ENCODE results near the gene ZNF296.

The ZNF296 gene

GRCh38 chr19:45117167-45117594, 40.9 kb upstream of the ZNF296 start:
- TF ChIP-seq BACH2 (CRISPR knock-in tag; IDR thresholded peaks at IDR 0.05; ENCODE audit: borderline replicate concordance) (no peak), TOX (CRISPR knock-in tag; IDR thresholded peaks at IDR 0.05; ENCODE audit: borderline replicate concordance) (no peak), ZNF565 (CRISPR knock-in tag; conservative IDR thresholded peaks at IDR 0.05; ENCODE audit: low read depth) (no peak), ZFP3 (CRISPR knock-in tag; IDR thresholded peaks at IDR 0.05) (no peak), ISL1 (CRISPR knock-in tag; IDR thresholded peaks at IDR 0.05) (no peak), CSDC2 (CRISPR knock-in tag; IDR thresholded peaks at IDR 0.05) (no peak), OSR1 (CRISPR knock-in tag; IDR thresholded peaks at IDR 0.05) (no peak), PPARA (CRISPR knock-in tag; IDR thresholded peaks at IDR 0.05; ENCODE audit: borderline replicate concordance) (no peak), ARNTL (CRISPR knock-in tag; IDR thresholded peaks at IDR 0.05; ENCODE audit: borderline replicate concordance, low read depth) (no peak)
- ATAC-seq, result no peak

GRCh38 chr19:45115809-45116615, 39.7 kb upstream of the ZNF296 start:
- TF ChIP-seq PPARA (CRISPR knock-in tag; IDR thresholded peaks at IDR 0.05; ENCODE audit: borderline replicate concordance), result no peak
- no peak for TF ChIP-seq ISL1 (CRISPR knock-in tag; IDR thresholded peaks at IDR 0.05)
- TF ChIP-seq CSDC2 (CRISPR knock-in tag; IDR thresholded peaks at IDR 0.05), result no peak
- no peak for TF ChIP-seq POU6F1 (CRISPR knock-in tag; IDR thresholded peaks at IDR 0.05; ENCODE audit: borderline replicate concordance, low read depth)
- no peak for TF ChIP-seq TOX (CRISPR knock-in tag; IDR thresholded peaks at IDR 0.05; ENCODE audit: borderline replicate concordance)
- no peak for TF ChIP-seq CREB5 (CRISPR knock-in tag; IDR thresholded peaks at IDR 0.05; ENCODE audit: low read depth)
- no peak for TF ChIP-seq ESRRG (CRISPR knock-in tag; IDR thresholded peaks at IDR 0.05)
- no peak for TF ChIP-seq SNAI2 (CRISPR knock-in tag; IDR thresholded peaks at IDR 0.05)

GRCh38 chr19:45114116-45114515, 37.8 kb upstream of the ZNF296 start:
- no peak for TF ChIP-seq TSHZ2 (CRISPR knock-in tag; IDR thresholded peaks at IDR 0.05)
- TF ChIP-seq ZNF70 (CRISPR knock-in tag; IDR thresholded peaks at IDR 0.05), result no peak
- no peak for TF ChIP-seq RARB (CRISPR knock-in tag; IDR thresholded peaks at IDR 0.05)
- no peak for TF ChIP-seq TCF4 (CRISPR knock-in tag; IDR thresholded peaks at IDR 0.05; ENCODE audit: borderline replicate concordance)
- TF ChIP-seq ISL1 (CRISPR knock-in tag; IDR thresholded peaks at IDR 0.05), result no peak
- no peak for TF ChIP-seq TOX (CRISPR knock-in tag; IDR thresholded peaks at IDR 0.05; ENCODE audit: borderline replicate concordance)
- no peak for TF ChIP-seq POU6F1 (CRISPR knock-in tag; IDR thresholded peaks at IDR 0.05; ENCODE audit: borderline replicate concordance, low read depth)
- TF ChIP-seq ESRRG (CRISPR knock-in tag; IDR thresholded peaks at IDR 0.05), result no peak
- no peak for TF ChIP-seq PPARA (CRISPR knock-in tag; IDR thresholded peaks at IDR 0.05; ENCODE audit: borderline replicate concordance)
- TF ChIP-seq BACH2 (CRISPR knock-in tag; IDR thresholded peaks at IDR 0.05; ENCODE audit: borderline replicate concordance), result no peak
- no peak for TF ChIP-seq ZC3H10 (CRISPR knock-in tag; IDR thresholded peaks at IDR 0.05)
- no peak for TF ChIP-seq CREB5 (CRISPR knock-in tag; IDR thresholded peaks at IDR 0.05; ENCODE audit: low read depth)
- no peak for ATAC-seq

More at GRCh38 chr19:45115809-45116615, 39.7 kb upstream of the ZNF296 start:
- no peak for ATAC-seq

All from SK-N-SH treated with all-trans-retinoic acid at 6 μM for 48 hours (cell line).